Activated naive CD8-positive, alpha-beta T cell treated with anti-CD3 and anti-CD28 coated beads for 36 hours (primary cell): ENCODE data around the gene ARSD. TPM values are rescaled to one million over a fixed set of nuclear protein-coding genes. Genes with fewer than 3 reads are reported as not detected.
"Not testable (repeated sequence)": the region's sequence is repeated elsewhere in the genome, so short reads cannot be mapped to it uniquely, and the experiment has no call there.

Source experiments
- DNase-seq: peaks from one replicate; pipeline ENCODE4 v3.0.0; 2021
- H3K27ac Mint-ChIP-seq: one replicate; pipeline ENCODE4 v1.8.0; 2022; ENCODE audit warnings: mild to moderate bottlenecking, moderate library complexity, mixed read lengths
- H3K27me3 Mint-ChIP-seq: one replicate; pipeline ENCODE4 v1.8.0; 2022; ENCODE audit warnings: mild to moderate bottlenecking, mixed read lengths
- H3K36me3 Mint-ChIP-seq: one replicate; pipeline ENCODE4 v1.8.0; 2021; ENCODE audit warnings: mild to moderate bottlenecking, mixed read lengths
- H3K4me1 Mint-ChIP-seq: one replicate; pipeline ENCODE4 v1.8.0; 2021; ENCODE audit warnings: mixed read lengths
- H3K4me3 Mint-ChIP-seq: one replicate; pipeline ENCODE4 v1.8.0; 2022; ENCODE audit warnings: mild to moderate bottlenecking, moderate library complexity, mixed read lengths
- H3K9me3 Mint-ChIP-seq: one replicate; pipeline ENCODE4 v1.8.0; 2022; ENCODE audit warnings: mixed read lengths
- total RNA-seq, 2 experiments: library from RNA; stranded (reverse); gene quantifications; one replicate each; pipeline ENCODE4 v1.2.3, GENCODE V29; 2021

Gene ARSD
- total RNA-seq, 2 experiments from 2014 or later = 1.5 TPM

GRCh38 chrX:2913118-2913517, 16.0 kb downstream of the ARSD start:
- no peaks in the 10 kb centered on the region for H3K27me3 Mint-ChIP-seq
- DNase-seq = no peak
- no peaks in the 10 kb centered on the region for H3K9me3 Mint-ChIP-seq
- no peaks in the 10 kb centered on the region for H3K36me3 Mint-ChIP-seq
- no peaks in the 10 kb centered on the region for H3K4me1 Mint-ChIP-seq
- H3K27ac Mint-ChIP-seq = no peak overlapping the region
- no peak overlapping the region for H3K4me3 Mint-ChIP-seq

GRCh38 chrX:2910109-2910508, 19.0 kb downstream of the ARSD start:
- Mint-ChIP-seq H3K4me3 (no peak overlapping the region), H3K9me3 (no peaks in the 10 kb centered on the region), H3K27me3 (no peaks in the 10 kb centered on the region), H3K4me1 (no peaks in the 10 kb centered on the region), H3K36me3 (no peaks in the 10 kb centered on the region), H3K27ac (no peak overlapping the region)
- no peak for DNase-seq

- Mint-ChIP-seq H3K9me3 (no peaks in the 10 kb centered on the region), H3K4me1 (no peaks in the 10 kb centered on the region), H3K27me3 (peaks cover 3% of the 10 kb centered on the region), H3K36me3 (no peaks in the 10 kb centered on the region), H3K27ac (no peak overlapping the region), H3K4me3 (no peak overlapping the region)
- DNase-seq = no peak
These were observed 20.9 kb downstream of the ARSD start for GRCh38 chrX:2908125-2908685.

- no peak overlapping the region for H3K27ac Mint-ChIP-seq
- DNase-seq = no peak
- H3K36me3 Mint-ChIP-seq = no peaks in the 10 kb centered on the region
- no peaks in the 10 kb centered on the region for H3K4me1 Mint-ChIP-seq
- H3K9me3 Mint-ChIP-seq = peaks cover 1% of the 10 kb centered on the region
- H3K4me3 Mint-ChIP-seq = no peak overlapping the region
- peaks cover 3% of the 10 kb centered on the region for H3K27me3 Mint-ChIP-seq
These were observed 21.8 kb downstream of the ARSD start for GRCh38 chrX:2907295-2907694.

GRCh38 chrX:2903366-2903765, 25.8 kb downstream of the ARSD start:
- Mint-ChIP-seq H3K4me1 (peaks cover 1% of the 10 kb centered on the region), H3K4me3 (no peak overlapping the region), H3K9me3 (peaks cover 1% of the 10 kb centered on the region), H3K27me3 (peaks cover 7% of the 10 kb centered on the region), H3K36me3 (no peaks in the 10 kb centered on the region), H3K27ac (no peak overlapping the region)
- DNase-seq = no peak

- no peak overlapping the region for H3K4me3 Mint-ChIP-seq
- H3K36me3 Mint-ChIP-seq = no peaks in the 10 kb centered on the region
- H3K27ac Mint-ChIP-seq = no peak overlapping the region
- peaks cover 3% of the 10 kb centered on the region for H3K4me1 Mint-ChIP-seq
- peaks cover 7% of the 10 kb centered on the region for H3K27me3 Mint-ChIP-seq
- peaks cover 1% of the 10 kb centered on the region for H3K9me3 Mint-ChIP-seq
- no peak for DNase-seq
These were observed 26.3 kb downstream of the ARSD start for GRCh38 chrX:2902841-2903240.

- Mint-ChIP-seq H3K27me3 (peaks cover 7% of the 10 kb centered on the region), H3K4me3 (no peak overlapping the region), H3K9me3 (peaks cover 1% of the 10 kb centered on the region), H3K36me3 (no peaks in the 10 kb centered on the region), H3K27ac (no peak overlapping the region), H3K4me1 (peaks cover 3% of the 10 kb centered on the region)
- DNase-seq = no peak
These were observed 27.6 kb downstream of the ARSD start for GRCh38 chrX:2901367-2902036.

- peaks cover 4% of the 10 kb centered on the region for H3K27me3 Mint-ChIP-seq
- H3K4me1 Mint-ChIP-seq = peaks cover 3% of the 10 kb centered on the region
These were observed 30.2 kb downstream of the ARSD start for GRCh38 chrX:2898846-2899512.

GRCh38 chrX:2897690-2898623, 31.2 kb downstream of the ARSD start:
- not testable (repeated sequence) for H3K4me3 Mint-ChIP-seq, H3K4me1 Mint-ChIP-seq, H3K36me3 Mint-ChIP-seq, H3K27ac Mint-ChIP-seq, H3K9me3 Mint-ChIP-seq, DNase-seq, H3K27me3 Mint-ChIP-seq

More at GRCh38 chrX:2898846-2899512, 30.2 kb downstream of the ARSD start:
- peaks cover 1% of the 10 kb centered on the region for H3K9me3 Mint-ChIP-seq
- DNase-seq = no peak
- H3K4me3 Mint-ChIP-seq = no peak overlapping the region
- no peaks in the 10 kb centered on the region for H3K36me3 Mint-ChIP-seq
- H3K27ac Mint-ChIP-seq = no peak overlapping the region

- no peak overlapping the region for H3K4me3 Mint-ChIP-seq
These were observed 31.8 kb downstream of the ARSD start for GRCh38 chrX:2897311-2897689.

GRCh38 chrX:2894885-2895292, 34.2 kb downstream of the ARSD start:
- peaks cover 3% of the 10 kb centered on the region for H3K4me1 Mint-ChIP-seq
- H3K4me3 Mint-ChIP-seq = no peak overlapping the region
- no peaks in the 10 kb centered on the region for H3K27me3 Mint-ChIP-seq
- no peaks in the 10 kb centered on the region for H3K36me3 Mint-ChIP-seq
- no peaks in the 10 kb centered on the region for H3K9me3 Mint-ChIP-seq
- DNase-seq = no peak
- no peak overlapping the region for H3K27ac Mint-ChIP-seq

More at GRCh38 chrX:2897311-2897689, 31.8 kb downstream of the ARSD start:
- DNase-seq = no peak
- Mint-ChIP-seq H3K36me3 (no peaks in the 10 kb centered on the region), H3K27me3 (peaks cover 4% of the 10 kb centered on the region), H3K4me1 (peaks cover 3% of the 10 kb centered on the region), H3K27ac (no peak overlapping the region), H3K9me3 (no peaks in the 10 kb centered on the region)

GRCh38 chrX:2892816-2893215, 36.3 kb downstream of the ARSD start:
- H3K4me3 Mint-ChIP-seq = no peak overlapping the region
- H3K9me3 Mint-ChIP-seq = no peaks in the 10 kb centered on the region
- no peaks in the 10 kb centered on the region for H3K36me3 Mint-ChIP-seq
- H3K27me3 Mint-ChIP-seq = no peaks in the 10 kb centered on the region
- no peak overlapping the region for H3K27ac Mint-ChIP-seq
- peaks cover 4% of the 10 kb centered on the region for H3K4me1 Mint-ChIP-seq
- DNase-seq = no peak

GRCh38 chrX:2890536-2891460, 38.3 kb downstream of the ARSD start:
- not testable (repeated sequence) for DNase-seq, H3K4me3 Mint-ChIP-seq

More at GRCh38 chrX:2890536-2891460, 38.3 kb downstream of the ARSD start:
- H3K9me3 Mint-ChIP-seq, H3K27me3 Mint-ChIP-seq, H3K4me1 Mint-ChIP-seq, H3K36me3 Mint-ChIP-seq, H3K27ac Mint-ChIP-seq: not testable (repeated sequence)
